Right atrium auricular region (tissue), 2 donors: ENCODE data around the gene CNRIP1. TPM values are rescaled to one million over a fixed set of nuclear protein-coding genes. Genes with fewer than 3 reads are reported as not detected.

Experiments used
- DNase-seq: peaks from one replicate; pipeline ENCODE4 v3.0.0-alpha.2; 2019; ENCODE audit warnings: low spot score
- H3K27ac ChIP-seq, 2 donors: fragments of 200-600 bp; sonication (generic); 1 replicate in 1 of 2; 2 replicates in 1 of 2; pipeline ENCODE4 v1.5.1; 2016 to 2019
- H3K27me3 ChIP-seq, 2 donors: fragments of 200-600 bp; sonication (generic); one replicate each; pipeline versions ENCODE4 v1.5.1 to v1.6.0; 2017 to 2019
- H3K36me3 ChIP-seq: fragments of 200-600 bp; sonication (generic); one replicate; pipeline ENCODE4 v1.5.1; 2016
- H3K4me1 ChIP-seq, 2 donors: fragments of 200-600 bp; sonication (generic); one replicate each; pipeline versions ENCODE4 v1.5.1 to v1.6.0; 2017 to 2019
- H3K4me3 ChIP-seq, 2 donors: fragments of 200-600 bp; sonication (generic); 1 replicate in 1 of 2; 2 replicates in 1 of 2; pipeline ENCODE4 v1.5.1; 2017 to 2019; ENCODE audit warnings: mild to moderate bottlenecking in 1 of 2, moderate library complexity in 1 of 2
- H3K9me3 ChIP-seq, 2 donors: fragments of 200-600 bp; sonication (generic); one replicate each; pipeline ENCODE4 v1.5.1; 2019
- CTCF ChIP-seq, 2 donors: fragments of 200-600 bp; sonication (generic); IDR thresholded peaks; one replicate each; pipeline ENCODE4 v1.5.1; 2019; ENCODE audit warnings: antibody characterized with exemption in 2 of 2
- total RNA-seq, 2 donors: library from RNA; depleted of rRNA; stranded (reverse); fragments of >200 nt; gene quantifications; one replicate each; pipeline ENCODE4 v1.1.0, GENCODE V29; 2016

Gene CNRIP1
- total RNA-seq, 2 donors from 2014 or later: 9.9 to 24.9 TPM

GRCh38 chr2:68253219-68254068 lies 66.3 kb downstream of the CNRIP1 start:
- TF ChIP-seq CTCF (IDR thresholded peaks at IDR 0.05): no peak
- Histone ChIP-seq H3K4me1 (peaks cover 0 to 34% of the 10 kb centered on the region in 2 donors), H3K27ac (peak overlapping the region; percentile 88 to 93), H3K36me3 (no peaks in the 10 kb centered on the region), H3K4me3 (peak overlapping the region; percentile 70 to 85), H3K27me3 (no peaks in the 10 kb centered on the region), H3K9me3 (no peaks in the 10 kb centered on the region)
- no peak for DNase-seq

- no peaks in the 10 kb centered on the region for H3K27me3 ChIP-seq
- peak within 1 kb of the TSS; percentile 88 to 93 for H3K27ac ChIP-seq
- H3K4me1 ChIP-seq: peaks cover 0 to 43% of the 10 kb centered on the region in 2 donors
- H3K4me3 ChIP-seq: peak within 1 kb of the TSS; percentile 70 to 85
- no peaks in the 10 kb centered on the region for H3K9me3 ChIP-seq
- TF ChIP-seq CTCF (IDR thresholded peaks at IDR 0.05): no peak
- DNase-seq: peak; percentile 93
- H3K36me3 ChIP-seq: no peaks in the 10 kb centered on the region
These were observed 67.1 kb downstream of the CNRIP1 start, which contains the start of gene PPP3R1 for GRCh38 chr2:68252400-68253218. TSS of gene PPP3R1 (minus strand) at chr2:68252532. CDS start at chr2:68252127, 405 bp downstream.

GRCh38 chr2:68251855-68252399 lies 67.8 kb downstream of the CNRIP1 start:
- H3K4me3 ChIP-seq: peak overlapping the region; percentile 70 to 85
- H3K27ac ChIP-seq: peak overlapping the region; percentile 88 to 93
- TF ChIP-seq CTCF (IDR thresholded peaks at IDR 0.05): no peak
- no peaks in the 10 kb centered on the region for H3K36me3 ChIP-seq
- H3K27me3 ChIP-seq: no peaks in the 10 kb centered on the region
- peaks cover 0 to 50% of the 10 kb centered on the region in 2 donors for H3K4me1 ChIP-seq
- no peaks in the 10 kb centered on the region for H3K9me3 ChIP-seq
- no peak for DNase-seq

- peak; percentile 74 for DNase-seq
- TF ChIP-seq CTCF (IDR thresholded peaks at IDR 0.05): peak; percentile 35 to 76
- H3K4me1 ChIP-seq: peaks cover 0 to 56% of the 10 kb centered on the region in 2 donors
- H3K36me3 ChIP-seq: no peaks in the 10 kb centered on the region
- H3K4me3 ChIP-seq: peak overlapping the region; percentile 70 to 85
- H3K27ac ChIP-seq: peak overlapping the region; percentile 88 to 93
- H3K9me3 ChIP-seq: no peaks in the 10 kb centered on the region
- H3K27me3 ChIP-seq: no peaks in the 10 kb centered on the region
These were observed 68.4 kb downstream of the CNRIP1 start for GRCh38 chr2:68251187-68251854.

GRCh38 chr2:68250652-68251186 lies 69.0 kb downstream of the CNRIP1 start:
- Histone ChIP-seq H3K9me3 (no peaks in the 10 kb centered on the region), H3K4me1 (peaks cover 0 to 59% of the 10 kb centered on the region in 2 donors), H3K36me3 (no peaks in the 10 kb centered on the region), H3K4me3 (peak overlapping the region; percentile 70 to 85), H3K27me3 (no peaks in the 10 kb centered on the region), H3K27ac (peak overlapping the region; percentile 88 to 93)
- no peak for TF ChIP-seq CTCF (IDR thresholded peaks at IDR 0.05)
- no peak for DNase-seq
